T1000 (cell line): ENCODE results near the gene RETREG2.
A peak's percentile ranks its signal among the peaks of the same experiment; 100 is the strongest.

Experiments used
- DNase-seq: peaks from one replicate; lab custom pipeline; 2025; ENCODE audit warnings: mixed read lengths; lab: John Stamatoyannopoulos, UW

RETREG2 gene

GRCh38 chr2:219169930-219170654 lies 8.0 kb upstream of the RETREG2 start, which contains the start of gene SLC23A3:
TSS of gene SLC23A3 (minus strand) at chr2:219170029. CDS start at chr2:219169984, 45 bp downstream.
- no peak for DNase-seq

- peak; percentile 10 for DNase-seq
Measured at GRCh38 chr2:219171231-219171651, 6.8 kb upstream of the RETREG2 start.

DNA sequence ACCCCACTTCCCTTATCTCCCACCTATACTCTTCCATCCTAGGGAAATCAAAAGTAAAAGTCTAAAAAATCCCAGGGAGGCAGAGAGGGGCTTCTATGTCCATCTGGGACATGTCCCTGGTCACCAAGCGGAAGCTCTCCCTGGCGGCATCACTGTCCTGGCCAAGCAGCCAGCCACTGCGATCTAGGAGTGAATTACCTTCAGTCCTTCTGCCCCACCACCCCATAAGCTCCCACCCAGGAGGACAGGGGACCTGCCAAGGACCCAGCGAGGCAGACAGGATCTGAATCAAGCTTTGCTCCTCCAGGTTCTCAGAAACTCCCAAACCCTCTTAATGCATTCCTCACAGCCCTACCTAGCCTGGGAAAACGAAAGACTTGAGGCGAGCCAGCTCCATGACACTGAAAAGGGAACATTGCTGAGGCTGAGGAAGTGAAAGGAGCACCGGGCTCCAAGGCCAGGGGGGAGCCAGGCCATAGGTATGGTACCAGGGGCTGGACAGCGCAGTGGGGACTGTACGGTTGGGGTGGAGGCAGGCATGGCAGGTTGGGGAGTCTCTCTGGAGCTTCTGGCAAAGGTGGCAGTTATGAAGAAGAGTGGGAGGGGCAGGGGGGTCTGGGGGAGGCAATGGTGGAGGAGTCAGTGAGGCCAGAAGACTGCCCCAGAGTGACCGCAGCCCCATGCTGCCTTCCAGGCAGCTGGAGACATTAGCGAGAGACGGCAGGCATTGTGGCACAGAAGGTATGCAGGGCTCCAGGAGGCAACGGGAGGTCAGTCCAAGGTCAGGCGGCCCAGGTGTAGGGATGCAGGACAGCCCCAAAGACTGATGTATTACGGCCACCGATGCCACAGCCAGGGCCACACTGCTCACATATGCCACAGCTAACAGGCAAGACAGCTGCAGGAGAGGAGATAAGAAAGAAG lies 5.6 kb upstream of the RETREG2 start:
- DNase-seq = no peak

GRCh38 chr2:219173176-219173575 lies 4.9 kb upstream of the RETREG2 start:
- no peak for DNase-seq

DNA sequence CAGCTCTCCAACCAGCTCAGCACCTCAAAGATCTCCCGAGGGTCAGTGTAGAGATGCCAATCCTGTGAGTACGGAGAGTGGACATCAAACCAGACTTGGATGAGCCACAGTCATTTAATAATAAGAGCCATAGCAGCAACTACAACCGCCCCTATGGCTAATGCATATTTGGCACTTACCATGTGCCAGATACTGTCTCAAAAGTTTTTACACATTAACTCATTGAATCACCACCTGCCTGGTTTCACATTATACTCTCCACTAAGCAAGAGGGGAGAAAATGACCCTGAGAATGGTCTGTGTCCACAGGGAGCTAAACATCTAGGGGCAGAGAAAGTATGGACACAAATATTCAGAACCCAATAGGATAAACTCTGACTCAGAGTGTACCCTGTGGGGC lies 3.9 kb upstream of the RETREG2 start:
- no peak for DNase-seq

GRCh38 chr2:219174801-219175200 lies 3.3 kb upstream of the RETREG2 start:
- DNase-seq = no peak

DNA sequence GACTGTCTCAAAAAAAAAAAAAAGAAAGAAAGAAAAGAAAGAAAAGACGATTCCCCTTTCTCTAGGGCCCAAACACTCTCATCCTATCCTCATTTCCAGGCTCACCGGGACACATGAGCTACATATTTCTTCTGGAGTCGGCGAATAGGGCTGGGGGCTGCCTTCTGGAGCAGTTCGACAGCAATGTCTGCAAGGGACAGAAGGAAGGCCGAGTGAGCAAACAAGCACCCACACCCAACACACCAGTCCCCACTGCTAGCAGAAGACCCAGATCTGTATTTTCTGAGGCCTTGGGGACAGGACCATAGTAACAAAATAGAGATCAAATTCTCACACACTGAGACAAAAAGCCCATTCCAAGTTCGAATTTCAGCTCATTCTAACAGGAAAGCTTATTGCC lies 2.6 kb upstream of the RETREG2 start:
- DNase-seq = no peak

DNA sequence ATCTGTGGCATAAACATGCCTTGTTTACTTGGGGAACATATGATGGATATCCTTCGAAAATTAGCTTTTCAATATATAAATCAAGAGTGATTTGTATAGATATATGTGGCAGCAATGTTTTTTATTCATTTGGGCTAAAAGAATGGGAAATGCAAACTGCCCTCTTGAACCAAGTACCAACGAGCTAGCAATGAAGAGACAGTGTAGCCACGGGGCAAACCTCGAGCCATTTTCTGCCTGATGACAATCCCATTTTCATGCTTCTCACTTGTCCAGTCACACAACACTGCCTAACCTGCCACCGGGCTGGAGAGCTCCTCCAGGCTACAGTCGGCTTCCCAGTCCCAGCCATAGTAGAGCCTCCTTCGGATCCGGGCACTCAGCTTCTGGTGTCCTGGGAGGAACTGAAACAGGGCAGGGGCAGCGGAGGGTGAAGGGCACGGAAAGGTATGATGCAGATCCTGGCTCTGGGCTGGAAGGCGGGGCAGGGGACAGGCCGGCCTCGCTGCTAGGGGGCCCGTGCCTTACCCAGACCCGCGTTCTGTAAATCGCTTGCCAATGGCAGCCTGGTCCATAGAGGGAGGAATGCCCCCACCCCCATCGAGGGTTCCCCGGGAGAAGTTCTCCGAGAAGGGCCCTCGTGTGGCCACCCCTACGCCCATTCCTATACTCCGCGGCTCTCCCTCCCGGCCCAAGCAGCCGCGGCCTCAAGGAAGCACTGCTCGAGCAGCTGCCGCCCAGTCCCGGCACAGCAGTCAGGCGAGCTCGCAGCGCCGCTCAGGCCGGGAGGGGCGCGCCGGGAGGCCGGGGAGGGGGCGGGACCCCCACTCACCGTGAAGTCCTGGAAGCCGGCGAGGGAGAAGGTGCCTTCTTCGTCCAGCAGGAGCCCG lies 1.9 kb upstream of the RETREG2 start:
- DNase-seq = peak; percentile 14

DNA sequence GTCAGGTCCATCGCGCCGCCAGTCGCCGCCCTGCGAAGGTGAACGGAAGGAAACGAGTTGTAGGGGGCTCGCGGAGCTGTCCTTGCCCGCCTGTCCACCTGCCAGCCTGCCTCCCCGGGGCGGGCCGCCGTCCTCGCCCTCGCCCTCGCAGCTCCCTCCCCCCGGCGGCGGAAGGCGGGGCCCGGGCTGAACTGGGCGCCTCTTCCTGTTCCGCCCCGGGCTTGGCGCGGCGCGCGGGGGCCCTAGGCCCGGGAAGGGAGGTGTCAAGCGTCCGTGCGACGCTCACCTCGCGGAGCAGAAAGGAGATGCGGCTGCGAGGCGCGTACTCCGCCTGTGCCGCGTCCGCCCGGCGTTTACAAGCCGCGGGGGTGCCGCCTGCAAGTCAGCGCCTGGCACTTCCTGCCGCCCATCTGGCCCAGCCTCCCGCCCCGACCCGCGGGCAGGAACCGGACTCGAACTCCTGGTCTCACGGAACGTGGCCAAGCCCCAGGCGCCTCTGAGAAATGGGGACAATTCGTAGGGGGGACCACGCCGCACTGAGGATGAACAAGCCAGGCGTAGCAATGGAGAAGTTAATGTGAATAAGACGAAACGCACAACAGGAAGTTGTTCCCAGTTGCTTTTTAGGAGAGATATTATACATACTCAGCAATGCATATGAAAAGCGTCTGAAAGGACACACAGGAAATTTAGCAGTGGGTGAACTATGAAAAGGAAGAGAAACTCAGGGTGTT lies 1.1 kb upstream of the RETREG2 start, which contains the start of gene CNPPD1:
CNPPD1 (minus strand) TSS at position 108 of the 734 bp plus-strand sequence; CDS start at position 11, 97 bp downstream.
- DNase-seq = peak; percentile 62

- DNase-seq = peak; percentile 64
Measured at GRCh38 chr2:219178377-219179175, 501 bp downstream of the RETREG2 start.

GRCh38 chr2:219179601-219180465 lies 1.8 kb downstream of the RETREG2 start:
- no peak for DNase-seq

DNA sequence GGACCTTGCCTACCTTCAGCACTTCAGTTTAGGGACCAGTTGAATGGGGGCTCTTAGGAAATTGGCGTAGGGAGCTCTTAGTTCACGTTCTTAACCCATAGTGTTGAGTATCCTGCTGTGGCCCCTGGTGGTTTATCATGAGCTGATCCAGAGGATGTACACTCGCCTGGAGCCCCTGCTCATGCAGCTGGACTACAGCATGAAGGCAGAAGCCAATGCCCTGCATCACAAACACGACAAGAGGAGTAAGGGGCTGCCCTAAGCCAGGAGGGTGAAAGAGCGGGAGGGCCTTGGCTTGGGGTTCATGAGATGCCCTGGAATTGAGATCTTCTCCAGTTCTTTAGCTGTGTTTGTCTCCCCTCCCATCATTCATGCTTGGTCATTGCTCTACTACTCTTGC lies 2.9 kb downstream of the RETREG2 start:
- DNase-seq = no peak

- no peak for DNase-seq
Measured at GRCh38 chr2:219181531-219181930, 3.5 kb downstream of the RETREG2 start.

- DNase-seq = no peak
Measured at GRCh38 chr2:219182331-219183150, 4.5 kb downstream of the RETREG2 start.

DNA sequence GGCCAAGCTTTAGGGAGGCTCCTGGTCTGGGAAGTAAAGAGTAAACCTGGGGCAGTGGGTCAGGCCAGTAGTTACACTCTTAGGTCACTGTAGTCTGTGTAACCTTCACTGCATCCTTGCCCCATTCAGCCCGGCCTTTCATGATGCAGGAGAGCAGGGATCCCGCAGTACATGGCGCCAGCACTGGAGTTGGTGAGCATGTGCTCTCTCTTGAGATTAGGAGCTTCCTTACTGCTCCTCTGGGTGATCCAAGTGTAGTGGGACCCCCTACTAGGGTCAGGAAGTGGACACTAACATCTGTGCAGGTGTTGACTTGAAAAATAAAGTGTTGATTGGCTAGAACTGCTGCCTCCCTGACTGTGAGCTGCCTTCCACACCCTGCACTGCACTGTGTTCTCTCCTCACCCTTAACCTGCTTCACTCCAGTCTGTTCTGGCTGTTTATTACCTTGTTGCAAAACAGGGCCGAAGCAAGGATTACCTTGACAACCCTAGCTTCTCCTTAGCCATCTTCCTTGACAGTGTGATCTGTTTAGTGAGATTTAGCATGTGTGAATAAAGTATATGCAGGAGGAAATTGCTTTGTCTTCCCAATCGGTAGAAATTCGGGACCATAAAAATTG lies 5.2 kb downstream of the RETREG2 start:
- DNase-seq = no peak

DNA sequence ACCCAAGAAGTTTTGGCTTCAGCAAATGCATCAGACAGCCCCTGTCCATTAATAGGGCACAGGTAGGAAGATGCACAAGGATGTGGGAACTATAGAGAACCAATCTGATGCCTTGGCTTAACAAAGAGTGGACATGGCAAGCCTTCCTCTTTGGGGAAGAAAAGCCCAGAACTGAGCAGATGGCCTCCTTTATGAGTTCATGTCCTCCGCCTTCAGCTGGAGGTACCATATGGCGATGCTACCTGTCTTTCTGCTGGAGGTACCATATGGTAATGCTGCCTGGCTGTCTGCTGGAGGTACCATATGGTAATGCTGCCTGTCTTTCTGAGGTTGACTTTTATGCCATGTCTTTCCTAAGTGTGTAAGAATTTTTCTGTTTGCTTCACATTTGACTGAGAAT lies 6.0 kb downstream of the RETREG2 start:
- no peak for DNase-seq

GRCh38 chr2:219186754-219187456 lies 8.8 kb downstream of the RETREG2 start:
- DNase-seq = no peak
